ENCODE data around the gene HINFP. TPM values are rescaled to one million over a fixed set of nuclear protein-coding genes. Genes with fewer than 3 reads are reported as not detected.

Gene HINFP
- total RNA-seq, 3 donors from 2014 or later = 17.9 to 29.6 (median 29.2) TPM

GRCh38 chr11:119153049-119153818 lies 31.9 kb downstream of the HINFP start:
- Histone ChIP-seq H3K36me3 (no peaks in the 10 kb centered on the region), H3K27ac (no peak overlapping the region), H3K27me3 (peaks cover 0 to under 1% of the 10 kb centered on the region in 2 donors), H3K4me1 (no peaks in the 10 kb centered on the region), H3K4me3 (no peak overlapping the region), H3K9me3 (no peaks in the 10 kb centered on the region)
- DNase-seq (ENCODE audit: low spot score in 2 of 2) = no peak
- intact Hi-C loops (cut with DNase I; ENCODE audit: low total_unique reads) = no loop called here
- TF ChIP-seq POLR2AphosphoS5 (IDR thresholded peaks at IDR 0.05) (no peak), POLR2A (IDR thresholded peaks at IDR 0.05) (no peak), CTCF (IDR thresholded peaks at IDR 0.05) (no peak)

GRCh38 chr11:119154178-119154577 lies 32.8 kb downstream of the HINFP start:
- H3K9me3 ChIP-seq = no peaks in the 10 kb centered on the region
- H3K36me3 ChIP-seq = no peaks in the 10 kb centered on the region
- intact Hi-C loops (cut with DNase I; ENCODE audit: low total_unique reads) = no loop called here
- DNase-seq (ENCODE audit: low spot score in 2 of 2) = no peak
- TF ChIP-seq POLR2A (IDR thresholded peaks at IDR 0.05) (no peak), POLR2AphosphoS5 (IDR thresholded peaks at IDR 0.05) (no peak)
- H3K27ac ChIP-seq = no peak overlapping the region
- H3K27me3 ChIP-seq = no peaks in the 10 kb centered on the region
- no peaks in the 10 kb centered on the region for H3K4me1 ChIP-seq
- no peak overlapping the region for H3K4me3 ChIP-seq

GRCh38 chr11:119155733-119156492 lies 34.5 kb downstream of the HINFP start:
- H3K27me3 ChIP-seq = no peaks in the 10 kb centered on the region

GRCh38 chr11:119156496-119156895 lies 35.1 kb downstream of the HINFP start:
- no peaks in the 10 kb centered on the region for H3K4me1 ChIP-seq
- no peaks in the 10 kb centered on the region for H3K27me3 ChIP-seq
- no peaks in the 10 kb centered on the region for H3K36me3 ChIP-seq
- H3K27ac ChIP-seq = no peak overlapping the region
- intact Hi-C loops (cut with DNase I; ENCODE audit: low total_unique reads) = no loop called here
- H3K4me3 ChIP-seq = no peak overlapping the region
- no peak for DNase-seq (ENCODE audit: low spot score in 2 of 2)
- no peaks in the 10 kb centered on the region for H3K9me3 ChIP-seq
- TF ChIP-seq POLR2A (IDR thresholded peaks at IDR 0.05) (no peak), POLR2AphosphoS5 (IDR thresholded peaks at IDR 0.05) (no peak), CTCF (IDR thresholded peaks at IDR 0.05) (no peak)

More at GRCh38 chr11:119155733-119156492, 34.5 kb downstream of the HINFP start:
- intact Hi-C loops (cut with DNase I; ENCODE audit: low total_unique reads) = no loop called here
- no peaks in the 10 kb centered on the region for H3K9me3 ChIP-seq
- no peak for DNase-seq (ENCODE audit: low spot score in 2 of 2)
- H3K36me3 ChIP-seq = no peaks in the 10 kb centered on the region
- no peaks in the 10 kb centered on the region for H3K4me1 ChIP-seq
- H3K4me3 ChIP-seq = no peak overlapping the region
- H3K27ac ChIP-seq = no peak overlapping the region
- TF ChIP-seq CTCF (IDR thresholded peaks at IDR 0.05) (no peak), POLR2A (IDR thresholded peaks at IDR 0.05) (no peak), POLR2AphosphoS5 (IDR thresholded peaks at IDR 0.05) (no peak)

GRCh38 chr11:119157063-119157462 lies 35.7 kb downstream of the HINFP start:
- Histone ChIP-seq H3K4me3 (no peak overlapping the region), H3K27ac (no peak overlapping the region), H3K36me3 (no peaks in the 10 kb centered on the region), H3K4me1 (no peaks in the 10 kb centered on the region), H3K9me3 (no peaks in the 10 kb centered on the region), H3K27me3 (no peaks in the 10 kb centered on the region)
- intact Hi-C loops (cut with DNase I; ENCODE audit: low total_unique reads) = no loop called here
- TF ChIP-seq POLR2A (IDR thresholded peaks at IDR 0.05) (no peak), POLR2AphosphoS5 (IDR thresholded peaks at IDR 0.05) (no peak), CTCF (IDR thresholded peaks at IDR 0.05) (no peak)
- DNase-seq (ENCODE audit: low spot score in 2 of 2) = no peak

All from breast epithelium (tissue), 4 donors.